Measurements from ENCODE around the gene APBA2.

APBA2 gene

DNA sequence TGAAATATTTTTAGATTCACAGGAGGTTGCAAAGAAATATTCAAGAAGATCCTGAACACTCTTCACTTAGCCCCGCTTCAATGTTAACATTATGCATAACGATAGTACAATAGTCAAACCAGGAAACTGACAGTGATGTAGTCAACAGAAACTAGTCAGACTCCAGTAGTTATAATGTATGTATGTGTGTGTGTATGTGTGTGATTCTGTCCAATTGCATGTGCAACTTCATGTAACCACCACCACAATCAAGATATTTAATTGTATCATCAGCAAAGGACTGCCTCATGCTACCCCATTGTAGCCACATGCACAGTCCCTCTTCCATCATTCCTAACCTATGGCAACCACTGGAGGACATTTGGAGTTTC, 77.9 kb downstream of the APBA2 start:
- no peaks in the 10 kb centered on the region for H3K27me3 ChIP-seq (ENCODE audit: control insufficient read depth in 1 of 2, insufficient read depth in 2 of 2, low read length in 2 of 2)
- H3K4me1 ChIP-seq (ENCODE audit: control insufficient read depth in 1 of 2, insufficient read depth in 2 of 2, low read length in 2 of 2) = no peaks in the 10 kb centered on the region

DNA sequence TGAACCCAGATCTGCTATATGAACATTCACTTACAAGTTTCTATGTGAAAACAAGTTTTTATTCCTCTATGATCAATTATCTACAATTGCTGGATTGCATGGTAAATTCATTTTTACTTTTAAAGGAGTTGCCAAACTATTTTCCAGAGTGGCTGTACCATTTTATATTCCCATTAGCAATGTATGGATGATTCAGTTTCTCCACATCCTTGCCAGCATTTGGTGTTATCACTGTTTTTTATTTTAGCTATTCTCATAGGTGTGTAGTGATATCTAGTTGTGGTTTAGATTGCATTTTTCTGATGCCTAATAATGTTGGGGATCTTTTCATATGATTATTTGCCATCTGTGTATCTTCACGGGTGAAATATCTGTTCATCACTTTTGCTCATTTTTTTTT, 78.3 kb downstream of the APBA2 start:
- Histone ChIP-seq H3K4me3 (ENCODE audit: low read depth in 1 of 2, low read length in 2 of 2) (no peak overlapping the region), H3K27me3 (ENCODE audit: control insufficient read depth in 1 of 2, insufficient read depth in 2 of 2, low read length in 2 of 2) (no peaks in the 10 kb centered on the region), H3K4me1 (ENCODE audit: control insufficient read depth in 1 of 2, insufficient read depth in 2 of 2, low read length in 2 of 2) (no peaks in the 10 kb centered on the region), H3K27ac (ENCODE audit: low read depth, low read length) (no peak overlapping the region), H3K9ac (ENCODE audit: low read depth in 1 of 2, low read length in 2 of 2) (no peak overlapping the region), H3K36me3 (ENCODE audit: control insufficient read depth in 1 of 2, insufficient read depth in 2 of 2, low read length in 2 of 2) (no peaks in the 10 kb centered on the region), H3K9me3 (ENCODE audit: control insufficient read depth in 1 of 2, low read length in 2 of 2) (no peaks in the 10 kb centered on the region)

More for the DNA sequence above, 77.9 kb downstream of the APBA2 start:
- H3K27ac ChIP-seq (ENCODE audit: low read depth, low read length) = no peak overlapping the region
- no peaks in the 10 kb centered on the region for H3K36me3 ChIP-seq (ENCODE audit: control insufficient read depth in 1 of 2, insufficient read depth in 2 of 2, low read length in 2 of 2)
- no peak overlapping the region for H3K4me3 ChIP-seq (ENCODE audit: low read depth in 1 of 2, low read length in 2 of 2)
- H3K9me3 ChIP-seq (ENCODE audit: control insufficient read depth in 1 of 2, low read length in 2 of 2) = no peaks in the 10 kb centered on the region
- H3K9ac ChIP-seq (ENCODE audit: low read depth in 1 of 2, low read length in 2 of 2) = no peak overlapping the region

DNA sequence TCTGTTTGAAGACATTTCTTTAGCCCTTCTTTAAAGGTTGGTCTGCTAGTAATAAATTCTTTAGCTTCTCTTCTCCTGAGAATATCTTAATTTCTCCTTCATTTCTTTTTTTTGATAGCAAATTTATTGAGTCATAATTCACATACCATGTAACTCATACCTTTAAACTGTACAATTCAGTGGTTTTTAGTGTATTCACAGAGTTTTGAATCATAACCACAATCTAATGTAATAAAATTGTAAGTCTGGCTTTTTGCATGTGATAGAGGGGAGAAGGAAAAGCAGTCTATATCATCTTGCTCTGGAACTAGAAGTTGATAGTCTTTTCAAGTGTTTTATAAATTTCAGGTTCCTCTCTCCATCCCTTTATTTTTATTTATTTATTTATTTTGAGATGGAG, 81.3 kb downstream of the APBA2 start:
- Histone ChIP-seq H3K4me3 (ENCODE audit: low read depth in 1 of 2, low read length in 2 of 2) (no peak overlapping the region), H3K9me3 (ENCODE audit: control insufficient read depth in 1 of 2, low read length in 2 of 2) (no peaks in the 10 kb centered on the region), H3K4me1 (ENCODE audit: control insufficient read depth in 1 of 2, insufficient read depth in 2 of 2, low read length in 2 of 2) (no peaks in the 10 kb centered on the region), H3K9ac (ENCODE audit: low read depth in 1 of 2, low read length in 2 of 2) (no peak overlapping the region), H3K27ac (ENCODE audit: low read depth, low read length) (no peak overlapping the region), H3K27me3 (ENCODE audit: control insufficient read depth in 1 of 2, insufficient read depth in 2 of 2, low read length in 2 of 2) (no peaks in the 10 kb centered on the region), H3K36me3 (ENCODE audit: control insufficient read depth in 1 of 2, insufficient read depth in 2 of 2, low read length in 2 of 2) (no peaks in the 10 kb centered on the region)

DNA sequence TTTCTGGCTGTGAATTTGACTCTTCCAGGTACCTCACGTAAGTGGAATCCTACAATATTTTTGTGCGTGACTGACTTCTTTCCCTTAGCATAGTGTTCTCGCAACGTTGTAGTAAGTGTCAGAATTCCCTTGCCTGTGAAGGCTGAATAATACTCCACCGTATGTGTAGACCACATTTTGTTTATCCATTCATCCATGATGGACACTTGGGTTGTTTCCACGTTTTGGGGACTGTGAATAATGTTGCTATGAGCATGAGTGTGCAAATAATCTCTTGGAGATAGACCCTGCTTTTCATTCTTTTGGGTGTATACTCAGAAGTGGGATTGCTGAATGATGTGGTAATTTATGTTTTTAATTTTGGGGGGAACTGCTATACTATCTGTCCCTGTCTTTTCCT, 82.2 kb downstream of the APBA2 start:
- Histone ChIP-seq H3K4me3 (ENCODE audit: low read depth in 1 of 2, low read length in 2 of 2) (no peak overlapping the region), H3K27me3 (ENCODE audit: control insufficient read depth in 1 of 2, insufficient read depth in 2 of 2, low read length in 2 of 2) (no peaks in the 10 kb centered on the region), H3K9ac (ENCODE audit: low read depth in 1 of 2, low read length in 2 of 2) (no peak overlapping the region), H3K36me3 (ENCODE audit: control insufficient read depth in 1 of 2, insufficient read depth in 2 of 2, low read length in 2 of 2) (no peaks in the 10 kb centered on the region), H3K9me3 (ENCODE audit: control insufficient read depth in 1 of 2, low read length in 2 of 2) (no peaks in the 10 kb centered on the region), H3K27ac (ENCODE audit: low read depth, low read length) (no peak overlapping the region), H3K4me1 (ENCODE audit: control insufficient read depth in 1 of 2, insufficient read depth in 2 of 2, low read length in 2 of 2) (no peaks in the 10 kb centered on the region)

DNA sequence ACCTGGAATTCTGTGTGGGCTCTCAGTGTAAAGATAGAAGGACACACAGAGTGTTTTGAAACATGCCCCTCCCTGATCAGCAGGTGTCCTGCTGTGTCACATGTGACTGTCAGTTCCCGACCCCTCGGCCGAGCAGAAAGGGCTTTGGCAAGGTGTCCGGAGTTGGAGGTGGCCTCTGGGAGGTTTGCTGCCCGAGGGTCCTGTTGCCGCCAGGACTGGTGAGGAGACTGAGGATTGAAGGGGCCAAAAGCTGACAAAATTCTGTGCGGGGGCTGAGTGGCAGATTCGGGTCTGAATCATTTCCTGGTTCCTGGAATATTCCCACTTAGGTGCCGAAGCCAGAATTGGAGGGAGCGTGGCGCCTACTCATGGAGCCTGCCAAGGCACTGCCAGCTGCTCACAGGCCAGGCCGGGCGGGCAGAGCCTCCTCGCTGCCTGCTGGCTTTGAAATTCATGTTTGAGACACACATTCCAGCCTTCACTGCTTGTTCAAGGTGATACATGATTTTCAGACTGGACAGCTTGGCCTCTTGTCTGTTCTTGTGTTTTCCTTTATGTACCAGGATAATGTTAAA, 83.8 kb downstream of the APBA2 start:
- Histone ChIP-seq H3K4me1 (ENCODE audit: control insufficient read depth in 1 of 2, insufficient read depth in 2 of 2, low read length in 2 of 2) (no peaks in the 10 kb centered on the region), H3K27ac (ENCODE audit: low read depth, low read length) (no peak overlapping the region), H3K9me3 (ENCODE audit: control insufficient read depth in 1 of 2, low read length in 2 of 2) (no peaks in the 10 kb centered on the region), H3K27me3 (ENCODE audit: control insufficient read depth in 1 of 2, insufficient read depth in 2 of 2, low read length in 2 of 2) (no peaks in the 10 kb centered on the region), H3K36me3 (ENCODE audit: control insufficient read depth in 1 of 2, insufficient read depth in 2 of 2, low read length in 2 of 2) (no peaks in the 10 kb centered on the region), H3K9ac (ENCODE audit: low read depth in 1 of 2, low read length in 2 of 2) (no peak overlapping the region), H3K4me3 (ENCODE audit: low read depth in 1 of 2, low read length in 2 of 2) (no peak overlapping the region)

DNA sequence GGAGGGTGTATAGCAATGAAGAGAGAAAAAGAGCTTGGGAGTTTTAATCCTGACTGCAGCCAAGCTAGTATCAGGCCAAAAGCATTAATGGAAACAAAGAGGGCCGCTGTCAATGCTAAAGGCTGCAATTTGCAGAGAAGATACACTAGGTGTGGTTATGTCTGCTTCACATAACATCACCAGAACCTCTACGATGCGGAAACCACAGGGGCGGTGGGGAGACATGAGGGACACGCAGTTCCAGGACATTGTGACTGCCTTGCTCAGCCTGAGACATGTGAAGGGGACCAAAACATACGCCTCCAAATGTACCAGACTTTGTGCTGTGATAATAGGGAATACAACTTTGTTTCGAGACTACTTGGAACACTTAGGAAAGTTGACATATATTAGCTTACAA, 88.4 kb downstream of the APBA2 start:
- H3K9me3 ChIP-seq (ENCODE audit: control insufficient read depth in 1 of 2, low read length in 2 of 2) = no peaks in the 10 kb centered on the region
- H3K9ac ChIP-seq (ENCODE audit: low read depth in 1 of 2, low read length in 2 of 2) = no peak overlapping the region
- H3K4me1 ChIP-seq (ENCODE audit: control insufficient read depth in 1 of 2, insufficient read depth in 2 of 2, low read length in 2 of 2) = no peaks in the 10 kb centered on the region
- no peaks in the 10 kb centered on the region for H3K27me3 ChIP-seq (ENCODE audit: control insufficient read depth in 1 of 2, insufficient read depth in 2 of 2, low read length in 2 of 2)
- H3K27ac ChIP-seq (ENCODE audit: low read depth, low read length) = no peak overlapping the region
- no peaks in the 10 kb centered on the region for H3K36me3 ChIP-seq (ENCODE audit: control insufficient read depth in 1 of 2, insufficient read depth in 2 of 2, low read length in 2 of 2)
- H3K4me3 ChIP-seq (ENCODE audit: low read depth in 1 of 2, low read length in 2 of 2) = no peak overlapping the region

DNA sequence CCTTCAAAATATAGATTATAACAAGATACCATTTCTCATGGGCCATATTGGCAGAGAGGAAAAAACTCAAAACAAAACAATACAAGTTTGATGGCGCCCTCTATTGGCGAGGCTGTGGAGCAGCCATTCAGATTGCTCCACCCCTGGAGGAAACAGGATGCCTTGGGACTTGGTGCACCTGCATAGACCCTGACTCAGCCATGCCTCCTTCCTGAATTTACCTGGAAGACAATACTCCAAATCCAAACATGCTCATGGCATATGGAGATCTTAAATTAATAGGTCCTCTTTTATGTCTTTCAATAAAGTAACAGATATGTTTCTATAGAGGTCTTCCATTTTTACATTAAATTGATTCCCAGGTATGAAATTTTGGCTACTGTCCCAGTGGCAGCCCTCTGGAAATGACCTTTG, 90.0 kb downstream of the APBA2 start:
- Histone ChIP-seq H3K9ac (ENCODE audit: low read depth in 1 of 2, low read length in 2 of 2) (no peak overlapping the region), H3K4me1 (ENCODE audit: control insufficient read depth in 1 of 2, insufficient read depth in 2 of 2, low read length in 2 of 2) (no peaks in the 10 kb centered on the region), H3K4me3 (ENCODE audit: low read depth in 1 of 2, low read length in 2 of 2) (no peak overlapping the region), H3K27me3 (ENCODE audit: control insufficient read depth in 1 of 2, insufficient read depth in 2 of 2, low read length in 2 of 2) (no peaks in the 10 kb centered on the region), H3K27ac (ENCODE audit: low read depth, low read length) (no peak overlapping the region), H3K36me3 (ENCODE audit: control insufficient read depth in 1 of 2, insufficient read depth in 2 of 2, low read length in 2 of 2) (no peaks in the 10 kb centered on the region), H3K9me3 (ENCODE audit: control insufficient read depth in 1 of 2, low read length in 2 of 2) (no peaks in the 10 kb centered on the region)

DNA sequence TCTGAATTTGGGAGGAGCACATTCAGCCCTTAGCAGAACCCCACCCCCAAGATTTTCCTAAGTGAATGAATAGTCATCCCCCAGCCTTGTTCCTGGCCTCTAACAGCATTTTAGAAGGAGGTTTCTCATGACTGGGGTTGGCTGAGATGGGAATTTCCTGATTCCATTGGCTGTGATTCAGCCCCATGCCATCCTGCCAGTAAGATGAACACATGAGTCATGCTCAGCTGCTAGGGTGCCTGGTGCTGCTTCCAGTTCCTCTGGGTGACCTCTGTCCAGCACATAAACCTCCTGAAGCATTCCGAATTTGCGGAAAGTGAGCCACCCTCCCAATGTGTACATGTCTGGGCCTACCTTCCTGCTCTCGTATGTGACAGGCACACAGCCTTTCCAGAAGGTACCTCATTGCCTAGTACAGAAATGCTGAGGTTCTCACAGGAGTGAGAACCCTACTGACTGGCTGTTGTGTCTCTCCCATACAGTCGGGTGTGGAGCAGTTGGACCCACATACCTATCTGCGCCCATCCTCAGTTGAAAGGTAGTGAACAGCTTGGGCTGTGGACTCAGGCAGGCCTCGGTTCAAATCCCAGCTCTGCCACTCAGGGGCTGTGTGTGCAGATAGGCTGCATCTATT, 91.7 kb downstream of the APBA2 start:
- Histone ChIP-seq H3K36me3 (ENCODE audit: control insufficient read depth in 1 of 2, insufficient read depth in 2 of 2, low read length in 2 of 2) (no peaks in the 10 kb centered on the region), H3K27ac (ENCODE audit: low read depth, low read length) (no peak overlapping the region), H3K27me3 (ENCODE audit: control insufficient read depth in 1 of 2, insufficient read depth in 2 of 2, low read length in 2 of 2) (no peaks in the 10 kb centered on the region), H3K9ac (ENCODE audit: low read depth in 1 of 2, low read length in 2 of 2) (no peak overlapping the region), H3K4me3 (ENCODE audit: low read depth in 1 of 2, low read length in 2 of 2) (no peak overlapping the region), H3K4me1 (ENCODE audit: control insufficient read depth in 1 of 2, insufficient read depth in 2 of 2, low read length in 2 of 2) (no peaks in the 10 kb centered on the region), H3K9me3 (ENCODE audit: control insufficient read depth in 1 of 2, low read length in 2 of 2) (no peaks in the 10 kb centered on the region)

DNA sequence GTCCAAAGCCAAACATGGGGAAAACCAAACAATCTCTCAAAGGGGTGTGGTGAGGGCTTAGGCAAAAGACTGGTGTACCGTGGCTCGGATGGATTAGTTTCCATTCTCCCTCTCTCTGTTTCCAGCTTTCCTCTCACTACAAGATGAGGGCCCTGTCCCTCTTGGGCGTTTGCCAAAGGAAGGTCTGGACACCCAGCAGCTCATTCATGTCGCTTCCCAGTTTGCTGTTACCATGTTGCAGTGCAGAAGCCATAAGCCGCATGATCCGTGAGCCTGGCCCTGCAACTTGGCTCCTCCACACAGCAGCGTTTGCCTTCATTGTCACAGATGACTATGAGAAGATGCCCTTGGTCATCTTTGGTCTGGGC, 92.2 kb downstream of the APBA2 start:
- Histone ChIP-seq H3K4me1 (ENCODE audit: control insufficient read depth in 1 of 2, insufficient read depth in 2 of 2, low read length in 2 of 2) (no peaks in the 10 kb centered on the region), H3K36me3 (ENCODE audit: control insufficient read depth in 1 of 2, insufficient read depth in 2 of 2, low read length in 2 of 2) (no peaks in the 10 kb centered on the region), H3K27me3 (ENCODE audit: control insufficient read depth in 1 of 2, insufficient read depth in 2 of 2, low read length in 2 of 2) (no peaks in the 10 kb centered on the region), H3K4me3 (ENCODE audit: low read depth in 1 of 2, low read length in 2 of 2) (no peak overlapping the region), H3K9ac (ENCODE audit: low read depth in 1 of 2, low read length in 2 of 2) (no peak overlapping the region), H3K9me3 (ENCODE audit: control insufficient read depth in 1 of 2, low read length in 2 of 2) (no peaks in the 10 kb centered on the region), H3K27ac (ENCODE audit: low read depth, low read length) (no peak overlapping the region)

DNA sequence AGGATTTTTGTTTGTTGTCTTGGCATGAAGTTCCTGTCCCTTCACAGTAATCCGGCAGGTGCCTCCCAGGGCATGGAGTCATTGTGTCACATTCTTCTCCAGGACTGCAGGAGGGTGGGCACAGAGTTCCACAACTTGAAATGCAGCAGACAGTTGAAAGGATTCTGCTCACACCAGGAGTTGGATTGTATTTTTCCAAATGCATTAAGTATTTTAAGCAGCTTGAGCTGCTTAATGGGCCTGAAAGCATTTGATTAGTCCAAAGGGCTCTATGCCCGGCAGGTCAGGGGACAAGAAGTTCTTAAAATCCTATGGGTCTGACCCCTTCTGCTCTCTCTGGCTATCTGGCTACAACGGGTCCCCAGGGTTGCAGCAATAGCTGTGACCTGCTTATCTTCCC, 92.9 kb downstream of the APBA2 start:
- H3K36me3 ChIP-seq (ENCODE audit: control insufficient read depth in 1 of 2, insufficient read depth in 2 of 2, low read length in 2 of 2) = no peaks in the 10 kb centered on the region
- no peak overlapping the region for H3K9ac ChIP-seq (ENCODE audit: low read depth in 1 of 2, low read length in 2 of 2)
- H3K27me3 ChIP-seq (ENCODE audit: control insufficient read depth in 1 of 2, insufficient read depth in 2 of 2, low read length in 2 of 2) = no peaks in the 10 kb centered on the region
- no peaks in the 10 kb centered on the region for H3K9me3 ChIP-seq (ENCODE audit: control insufficient read depth in 1 of 2, low read length in 2 of 2)
- no peak overlapping the region for H3K27ac ChIP-seq (ENCODE audit: low read depth, low read length)
- no peaks in the 10 kb centered on the region for H3K4me1 ChIP-seq (ENCODE audit: control insufficient read depth in 1 of 2, insufficient read depth in 2 of 2, low read length in 2 of 2)
- no peak overlapping the region for H3K4me3 ChIP-seq (ENCODE audit: low read depth in 1 of 2, low read length in 2 of 2)
